ENCODE data around the gene CCDC171.

CCDC171 gene

DNA sequence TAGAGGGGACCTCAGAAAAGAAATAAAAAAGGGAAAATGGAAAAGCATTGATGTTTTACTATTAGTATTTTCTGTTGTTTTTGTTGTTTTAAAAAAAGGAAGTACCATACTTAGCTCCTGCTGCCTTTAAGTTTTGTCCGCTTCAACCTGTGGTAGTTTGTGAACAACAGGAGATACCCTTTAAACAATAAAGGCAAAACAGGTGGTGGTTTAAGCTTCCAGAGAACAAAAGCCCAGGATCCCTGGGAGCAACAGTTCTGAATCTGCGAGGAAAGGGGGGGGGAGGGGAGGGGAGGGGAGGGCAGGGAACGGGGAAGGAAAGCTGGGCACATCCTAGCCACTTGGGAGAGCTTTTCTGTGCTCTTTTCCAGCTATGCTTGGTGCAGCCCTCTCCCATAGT, 40.0 kb upstream of the CCDC171 start:
- WGBS (ENCODE audit: extremely low coverage, insufficient coverage, low lambda C conversion rate) = no CpG with 5 or more reads among the region's 3 CpGs
- Histone ChIP-seq H3K9ac (ENCODE audit: low read length) (peak overlapping the region; percentile 52), H3K4me1 (ENCODE audit: control insufficient read depth, low read depth, low read length) (peaks cover 10% of the 10 kb centered on the region), H2AK5ac (ENCODE audit: low read length) (no peak overlapping the region), H3K4ac (ENCODE audit: low read depth, low read length) (peak overlapping the region; percentile 45), H4K8ac (ENCODE audit: low read depth, low read length) (no peak overlapping the region), H3K79me1 (ENCODE audit: low read length) (peaks cover 3% of the 10 kb centered on the region), H4K5ac (ENCODE audit: low read length) (no peak overlapping the region), H3K27me3 (ENCODE audit: insufficient read depth, low read length, poor library complexity) (no peaks in the 10 kb centered on the region), H3K56ac (ENCODE audit: low read length) (peak overlapping the region; percentile 83), H3K27ac (ENCODE audit: low read depth, low read length) (peak overlapping the region; percentile 36), H3K4me3 (ENCODE audit: low read length) (no peak overlapping the region), H3K18ac (ENCODE audit: low read length) (peak overlapping the region; percentile 57), H2BK5ac (ENCODE audit: low read length) (peak overlapping the region; percentile 62), H3K4me2 (ENCODE audit: low read length) (peak overlapping the region; percentile 38), H2BK15ac (replicated peaks; ENCODE audit: low read depth) (no peak overlapping the region), H3K79me2 (ENCODE audit: control insufficient read depth, insufficient read depth, low read length) (peaks cover 21% of the 10 kb centered on the region), H2BK120ac (ENCODE audit: low read depth, low read length) (no peak overlapping the region), H3K23ac (ENCODE audit: low read length) (no peak overlapping the region), H3K36me3 (ENCODE audit: control insufficient read depth, insufficient read depth, low read length) (no peaks in the 10 kb centered on the region)
- DNase-seq = peak; percentile 64

DNA sequence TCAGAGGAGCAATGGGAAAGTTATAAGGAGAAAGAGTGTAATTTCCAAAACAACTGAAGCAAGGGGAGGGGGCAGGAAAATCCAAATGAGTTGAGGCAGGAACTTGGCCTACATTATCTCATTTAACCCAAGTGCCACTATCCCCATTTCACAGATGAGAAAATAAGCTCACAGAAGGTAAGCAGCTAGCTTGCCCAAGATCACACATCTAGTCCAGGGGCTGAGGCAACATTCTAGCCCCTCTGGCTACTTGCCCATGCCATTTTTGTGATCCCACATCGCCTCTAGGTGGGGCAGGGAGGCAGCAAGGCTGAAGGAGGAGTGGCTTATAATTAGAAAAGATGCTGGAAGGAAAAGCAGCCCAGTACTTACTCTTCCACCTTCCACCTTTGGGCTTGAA, 39.5 kb upstream of the CCDC171 start:
- no peak overlapping the region for H4K5ac ChIP-seq (ENCODE audit: low read length)
- no peak overlapping the region for H2BK15ac ChIP-seq (replicated peaks; ENCODE audit: low read depth)
- WGBS (ENCODE audit: extremely low coverage, insufficient coverage, low lambda C conversion rate) = no CpG with 5 or more reads among the region's 1 CpG
- H3K79me2 ChIP-seq (ENCODE audit: control insufficient read depth, insufficient read depth, low read length) = peaks cover 17% of the 10 kb centered on the region
- peak overlapping the region; percentile 57 for H3K18ac ChIP-seq (ENCODE audit: low read length)
- no peaks in the 10 kb centered on the region for H3K27me3 ChIP-seq (ENCODE audit: insufficient read depth, low read length, poor library complexity)
- peaks cover 2% of the 10 kb centered on the region for H3K79me1 ChIP-seq (ENCODE audit: low read length)
- H2BK5ac ChIP-seq (ENCODE audit: low read length) = peak overlapping the region; percentile 62
- H3K36me3 ChIP-seq (ENCODE audit: control insufficient read depth, insufficient read depth, low read length) = no peaks in the 10 kb centered on the region
- H4K8ac ChIP-seq (ENCODE audit: low read depth, low read length) = no peak overlapping the region
- no peak overlapping the region for H3K4me3 ChIP-seq (ENCODE audit: low read length)
- peak overlapping the region; percentile 52 for H3K9ac ChIP-seq (ENCODE audit: low read length)
- peak overlapping the region; percentile 83 for H3K56ac ChIP-seq (ENCODE audit: low read length)
- peak; percentile 87 for DNase-seq
- peaks cover 10% of the 10 kb centered on the region for H3K4me1 ChIP-seq (ENCODE audit: control insufficient read depth, low read depth, low read length)
- H2AK5ac ChIP-seq (ENCODE audit: low read length) = no peak overlapping the region
- H3K4me2 ChIP-seq (ENCODE audit: low read length) = peak overlapping the region; percentile 38
- H3K23ac ChIP-seq (ENCODE audit: low read length) = no peak overlapping the region
- no peak overlapping the region for H2BK120ac ChIP-seq (ENCODE audit: low read depth, low read length)
- H3K27ac ChIP-seq (ENCODE audit: low read depth, low read length) = peak overlapping the region; percentile 36
- H3K4ac ChIP-seq (ENCODE audit: low read depth, low read length) = peak overlapping the region; percentile 45

DNA sequence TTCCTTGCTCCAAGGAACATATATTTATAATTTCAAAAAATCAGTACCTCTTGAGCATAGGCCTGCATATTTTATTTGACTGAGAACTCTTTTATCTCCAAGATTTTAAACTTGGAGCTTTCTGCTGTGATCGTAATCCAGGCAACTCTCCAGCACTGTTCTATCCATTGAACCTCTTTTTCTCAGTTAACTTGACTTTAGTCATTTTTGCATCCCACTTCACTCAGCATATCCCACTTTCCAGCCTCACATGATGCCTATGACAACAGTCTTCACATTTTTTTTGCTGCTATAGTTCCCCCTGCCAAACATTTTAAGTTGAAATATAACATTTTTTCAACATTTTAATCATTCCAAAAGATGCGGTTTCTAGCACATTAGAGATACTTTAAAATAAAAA, 33.0 kb upstream of the CCDC171 start:
- DNase-seq = no peak
- no peaks in the 10 kb centered on the region for H3K4me1 ChIP-seq (ENCODE audit: control insufficient read depth, low read depth, low read length)
- H3K4me2 ChIP-seq (ENCODE audit: low read length) = no peak overlapping the region
- WGBS (ENCODE audit: extremely low coverage, insufficient coverage, low lambda C conversion rate) = no CpG with 5 or more reads among the region's 2 CpGs
- H2BK5ac ChIP-seq (ENCODE audit: low read length) = no peak overlapping the region
- H4K5ac ChIP-seq (ENCODE audit: low read length) = no peak overlapping the region
- no peak overlapping the region for H3K18ac ChIP-seq (ENCODE audit: low read length)
- H4K8ac ChIP-seq (ENCODE audit: low read depth, low read length) = no peak overlapping the region
- no peak overlapping the region for H3K56ac ChIP-seq (ENCODE audit: low read length)
- no peak overlapping the region for H3K4ac ChIP-seq (ENCODE audit: low read depth, low read length)
- H3K27ac ChIP-seq (ENCODE audit: low read depth, low read length) = no peak overlapping the region
- H3K23ac ChIP-seq (ENCODE audit: low read length) = no peak overlapping the region
- H2AK5ac ChIP-seq (ENCODE audit: low read length) = no peak overlapping the region
- no peaks in the 10 kb centered on the region for H3K36me3 ChIP-seq (ENCODE audit: control insufficient read depth, insufficient read depth, low read length)
- H3K79me2 ChIP-seq (ENCODE audit: control insufficient read depth, insufficient read depth, low read length) = no peaks in the 10 kb centered on the region
- no peak overlapping the region for H2BK120ac ChIP-seq (ENCODE audit: low read depth, low read length)
- no peak overlapping the region for H3K4me3 ChIP-seq (ENCODE audit: low read length)
- H3K79me1 ChIP-seq (ENCODE audit: low read length) = no peaks in the 10 kb centered on the region
- H2BK15ac ChIP-seq (replicated peaks; ENCODE audit: low read depth) = no peak overlapping the region
- H3K9ac ChIP-seq (ENCODE audit: low read length) = no peak overlapping the region
- H3K27me3 ChIP-seq (ENCODE audit: insufficient read depth, low read length, poor library complexity) = no peaks in the 10 kb centered on the region

DNA sequence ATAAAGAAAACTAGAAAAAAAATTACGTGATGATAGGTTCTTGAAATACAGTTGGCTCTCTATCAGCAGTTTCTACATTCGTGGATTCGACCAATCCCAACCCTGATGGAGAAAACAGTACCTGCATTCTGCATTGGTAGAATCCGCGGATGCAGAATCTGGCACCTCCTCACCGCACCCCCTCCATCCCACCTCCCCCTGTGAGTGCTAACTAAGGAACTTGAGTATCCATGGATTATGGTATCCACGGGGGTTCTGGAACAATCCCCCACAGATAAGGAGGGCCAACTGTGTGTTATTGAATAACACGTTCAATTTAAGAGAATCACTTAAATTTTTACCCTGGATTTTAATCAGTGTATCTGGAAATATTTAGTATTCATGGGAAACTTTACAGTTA, 31.6 kb upstream of the CCDC171 start:
- WGBS (ENCODE audit: extremely low coverage, insufficient coverage, low lambda C conversion rate) = no CpG with 5 or more reads among the region's 8 CpGs
- H4K8ac ChIP-seq (ENCODE audit: low read depth, low read length) = no peak overlapping the region
- no peak overlapping the region for H3K4me2 ChIP-seq (ENCODE audit: low read length)
- no peaks in the 10 kb centered on the region for H3K27me3 ChIP-seq (ENCODE audit: insufficient read depth, low read length, poor library complexity)
- H4K5ac ChIP-seq (ENCODE audit: low read length) = no peak overlapping the region
- H3K4me1 ChIP-seq (ENCODE audit: control insufficient read depth, low read depth, low read length) = no peaks in the 10 kb centered on the region
- no peak overlapping the region for H3K23ac ChIP-seq (ENCODE audit: low read length)
- no peak overlapping the region for H3K27ac ChIP-seq (ENCODE audit: low read depth, low read length)
- no peak overlapping the region for H2BK120ac ChIP-seq (ENCODE audit: low read depth, low read length)
- H2AK5ac ChIP-seq (ENCODE audit: low read length) = no peak overlapping the region
- no peak overlapping the region for H3K9ac ChIP-seq (ENCODE audit: low read length)
- no peak overlapping the region for H3K4ac ChIP-seq (ENCODE audit: low read depth, low read length)
- H3K79me2 ChIP-seq (ENCODE audit: control insufficient read depth, insufficient read depth, low read length) = no peaks in the 10 kb centered on the region
- no peak overlapping the region for H3K18ac ChIP-seq (ENCODE audit: low read length)
- no peaks in the 10 kb centered on the region for H3K36me3 ChIP-seq (ENCODE audit: control insufficient read depth, insufficient read depth, low read length)
- H2BK5ac ChIP-seq (ENCODE audit: low read length) = no peak overlapping the region
- H3K79me1 ChIP-seq (ENCODE audit: low read length) = no peaks in the 10 kb centered on the region
- DNase-seq = peak; percentile 34
- H3K56ac ChIP-seq (ENCODE audit: low read length) = no peak overlapping the region
- no peak overlapping the region for H2BK15ac ChIP-seq (replicated peaks; ENCODE audit: low read depth)
- no peak overlapping the region for H3K4me3 ChIP-seq (ENCODE audit: low read length)

DNA sequence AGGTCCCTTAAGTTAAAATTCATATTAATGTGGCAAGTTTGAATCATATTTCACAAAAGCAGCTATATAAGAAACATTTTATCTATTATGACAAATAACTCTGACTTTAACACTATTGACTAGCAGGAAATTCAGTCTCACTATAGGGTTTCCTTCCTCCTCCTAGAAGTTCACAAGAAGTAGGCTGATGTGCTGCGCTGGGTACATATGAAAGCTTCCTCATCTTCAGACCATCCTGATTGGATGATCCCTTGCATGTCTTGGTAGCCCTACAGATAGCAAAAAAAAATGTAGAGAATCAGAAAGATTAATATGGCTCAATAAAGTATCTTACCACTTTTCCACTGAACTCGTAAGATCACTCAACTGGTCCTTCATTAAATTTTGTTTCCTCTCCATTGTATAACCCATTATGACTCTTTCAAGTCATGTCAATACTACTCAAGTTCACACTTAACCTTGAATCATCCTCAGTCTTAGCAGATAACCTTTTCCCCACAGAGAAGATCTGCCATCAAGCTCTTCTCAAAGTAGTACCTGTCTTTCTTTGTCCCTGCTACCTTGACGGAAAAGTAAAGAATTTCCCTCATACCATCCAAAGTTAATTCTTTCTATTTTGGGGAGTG, 30.6 kb upstream of the CCDC171 start:
- Histone ChIP-seq H3K4me3 (ENCODE audit: low read length) (no peak overlapping the region), H3K4me2 (ENCODE audit: low read length) (no peak overlapping the region), H4K8ac (ENCODE audit: low read depth, low read length) (no peak overlapping the region), H3K27me3 (ENCODE audit: insufficient read depth, low read length, poor library complexity) (no peaks in the 10 kb centered on the region), H3K9ac (ENCODE audit: low read length) (no peak overlapping the region), H2BK120ac (ENCODE audit: low read depth, low read length) (no peak overlapping the region), H3K27ac (ENCODE audit: low read depth, low read length) (no peak overlapping the region), H3K79me2 (ENCODE audit: control insufficient read depth, insufficient read depth, low read length) (no peaks in the 10 kb centered on the region), H2BK15ac (replicated peaks; ENCODE audit: low read depth) (no peak overlapping the region), H3K4me1 (ENCODE audit: control insufficient read depth, low read depth, low read length) (no peaks in the 10 kb centered on the region), H4K5ac (ENCODE audit: low read length) (no peak overlapping the region), H3K56ac (ENCODE audit: low read length) (no peak overlapping the region), H3K4ac (ENCODE audit: low read depth, low read length) (no peak overlapping the region), H3K18ac (ENCODE audit: low read length) (no peak overlapping the region), H3K79me1 (ENCODE audit: low read length) (no peaks in the 10 kb centered on the region), H2AK5ac (ENCODE audit: low read length) (no peak overlapping the region), H2BK5ac (ENCODE audit: low read length) (no peak overlapping the region), H3K36me3 (ENCODE audit: control insufficient read depth, insufficient read depth, low read length) (no peaks in the 10 kb centered on the region), H3K23ac (ENCODE audit: low read length) (no peak overlapping the region)
- DNase-seq = no peak
- WGBS (ENCODE audit: extremely low coverage, insufficient coverage, low lambda C conversion rate) = no CpG with 5 or more reads among the region's 3 CpGs

DNA sequence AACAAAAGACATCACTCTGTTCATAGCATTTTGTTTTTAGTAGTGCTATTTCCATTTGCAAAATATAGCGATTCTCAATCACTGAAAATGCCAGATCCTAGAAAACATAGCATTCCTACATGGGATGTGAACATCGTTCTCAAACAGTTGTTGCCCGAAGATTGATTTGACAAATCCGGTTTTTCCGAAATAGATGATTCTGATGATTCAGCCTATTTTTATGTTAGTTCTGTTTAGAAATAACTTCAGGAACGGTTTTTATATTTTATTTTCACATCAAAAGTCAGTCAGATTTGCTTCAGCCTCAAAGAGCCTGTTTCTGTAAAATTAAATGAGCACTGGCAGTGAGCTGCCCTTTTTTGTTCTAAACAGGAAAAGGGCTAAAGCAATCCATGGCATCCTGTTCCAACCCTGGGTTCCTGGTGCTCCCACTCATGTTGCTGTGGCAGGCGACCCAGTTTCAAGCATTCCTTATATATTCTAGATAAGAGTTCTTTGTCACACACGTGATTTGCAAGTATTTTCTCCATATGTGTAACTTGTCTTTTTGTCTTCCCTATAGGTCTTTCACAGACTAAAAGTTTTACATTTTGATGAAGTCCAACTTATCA, 27.9 kb upstream of the CCDC171 start:
- WGBS (ENCODE audit: extremely low coverage, insufficient coverage, low lambda C conversion rate) = no CpG with 5 or more reads among the region's 8 CpGs
- Histone ChIP-seq H2BK5ac (ENCODE audit: low read length) (no peak overlapping the region), H2BK120ac (ENCODE audit: low read depth, low read length) (no peak overlapping the region)

More for the DNA sequence above, 27.9 kb upstream of the CCDC171 start:
- no peaks in the 10 kb centered on the region for H3K27me3 ChIP-seq (ENCODE audit: insufficient read depth, low read length, poor library complexity)
- no peaks in the 10 kb centered on the region for H3K36me3 ChIP-seq (ENCODE audit: control insufficient read depth, insufficient read depth, low read length)
- no peaks in the 10 kb centered on the region for H3K79me1 ChIP-seq (ENCODE audit: low read length)
- H2AK5ac ChIP-seq (ENCODE audit: low read length) = no peak overlapping the region
- no peak for DNase-seq
- H3K4me2 ChIP-seq (ENCODE audit: low read length) = no peak overlapping the region
- H2BK15ac ChIP-seq (replicated peaks; ENCODE audit: low read depth) = no peak overlapping the region
- H3K9ac ChIP-seq (ENCODE audit: low read length) = no peak overlapping the region
- H3K56ac ChIP-seq (ENCODE audit: low read length) = no peak overlapping the region
- peaks cover 2% of the 10 kb centered on the region for H3K4me1 ChIP-seq (ENCODE audit: control insufficient read depth, low read depth, low read length)
- no peak overlapping the region for H3K23ac ChIP-seq (ENCODE audit: low read length)
- no peaks in the 10 kb centered on the region for H3K79me2 ChIP-seq (ENCODE audit: control insufficient read depth, insufficient read depth, low read length)
- H3K4ac ChIP-seq (ENCODE audit: low read depth, low read length) = no peak overlapping the region
- no peak overlapping the region for H4K8ac ChIP-seq (ENCODE audit: low read depth, low read length)
- no peak overlapping the region for H3K18ac ChIP-seq (ENCODE audit: low read length)
- H3K27ac ChIP-seq (ENCODE audit: low read depth, low read length) = no peak overlapping the region
- no peak overlapping the region for H3K4me3 ChIP-seq (ENCODE audit: low read length)
- no peak overlapping the region for H4K5ac ChIP-seq (ENCODE audit: low read length)

All from mesendoderm (in vitro differentiated cells).